HepG2 (cell line): ENCODE measurements around the gene STRBP. TPM values are rescaled to one million over a fixed set of nuclear protein-coding genes. Genes with fewer than 3 reads are reported as not detected.

ENCODE experiments used
- ATAC-seq: fragments of 200-7000 bp; cut with Tn5 transposase; 3 replicates; pipeline ENCODE4 v1.9.1; 2020; ENCODE audit warnings: mild to moderate bottlenecking, moderate library complexity
- BruUV-seq: library from RNA; stranded (reverse); fragments of 400-500 nt; replicated peaks from 2 replicates; lab custom pipeline; 2021; lab: Mats Ljungman, UMichigan
- CTCF ChIA-PET: fragments of 300-600 bp; formaldehyde crosslinking; extraction: SDS; loops from one replicate; lab custom pipeline; 2021; ENCODE audit warnings: low total read pairs, inconsistent platforms, low intra/inter-chr PET ratio; lab: Yijun Ruan, JAX
- POLR2A ChIA-PET: fragments of 350-600 bp; sonication (Branson Sonifier 250); formaldehyde crosslinking; loops from one replicate; lab custom pipeline; 2020; ENCODE audit warnings: antibody characterized with exemption, inconsistent platforms; lab: Yijun Ruan, JAX
- DNase-seq: peaks from one replicate; pipeline ENCODE4 v3.0.0-alpha.2; 2015; ENCODE audit warnings: low spot score
- FAIRE-seq: peaks from 3 replicates; lab custom pipeline; 2011; peaks lifted over from hg19 to GRCh38; lab: Jason Lieb, UNC
- H2AFZ ChIP-seq: one replicate; pipeline ENCODE4 v1.6.1; 2011; ENCODE audit warnings: low read length, inconsistent platforms
- H3K27ac ChIP-seq: fragments of 300-600 bp; 3 replicates; pipeline ENCODE4 v1.8.0; 2011; ENCODE audit warnings: mixed run types, mild to moderate bottlenecking, mixed read lengths, low read length, inconsistent platforms; ENCODE audit not compliant: insufficient read depth; ENCODE audit errors: extremely low read length
- H3K27me3 ChIP-seq, 2 experiments: fragments of 200-600 bp in 1 of 2; 2 replicates in 1 of 2; 3 replicates in 1 of 2; pipeline versions ENCODE4 v1.6.0 to v1.8.0; 2011; ENCODE audit warnings: low read length in 2 of 2, mild to moderate bottlenecking in 2 of 2, moderate library complexity in 2 of 2, inconsistent platforms in 1 of 2; ENCODE audit not compliant: insufficient read depth in 2 of 2, control insufficient read depth in 1 of 2
- H3K36me3 ChIP-seq, 2 experiments: fragments of 200-600 bp in 1 of 2; replicated peaks in 1 of 2; 2 replicates in 1 of 2; 3 replicates in 1 of 2; pipeline versions ENCODE4 v1.5.1 to v1.8.0; 2011; ENCODE audit warnings: low read length in 2 of 2, inconsistent platforms in 1 of 2; ENCODE audit not compliant: insufficient read depth in 2 of 2, control insufficient read depth in 1 of 2
- H3K4me1 ChIP-seq: 2 replicates; pipeline ENCODE4 v1.5.1; 2012; ENCODE audit warnings: low read length, inconsistent platforms; ENCODE audit not compliant: insufficient read depth
- H3K4me2 ChIP-seq: 2 replicates; pipeline ENCODE4 v1.6.0; 2011; ENCODE audit warnings: low read depth, low read length, inconsistent platforms
- H3K4me3 ChIP-seq, 3 experiments: fragments of 200-600 bp in 1 of 3; sonication (generic), shearing (Covaris generic) in 1 of 3; replicated peaks in 1 of 3; 2 replicates each; pipeline ENCODE4 v1.5.1; 2011 to 2016; ENCODE audit warnings: low read length in 3 of 3, inconsistent platforms in 2 of 3, low read depth in 2 of 3, mild to moderate bottlenecking in 2 of 3, control low read depth in 1 of 3, mixed read lengths in 1 of 3; ENCODE audit not compliant: insufficient read depth in 1 of 3
- H3K79me2 ChIP-seq: one replicate; pipeline ENCODE4 v1.6.1; 2011; ENCODE audit warnings: low read length, inconsistent platforms; ENCODE audit not compliant: insufficient read depth
- H3K9ac ChIP-seq: 2 replicates; pipeline ENCODE4 v1.6.0; 2011; ENCODE audit warnings: mild to moderate bottlenecking, low read depth, low read length, inconsistent platforms; ENCODE audit not compliant: insufficient read depth
- H3K9me3 ChIP-seq: 2 replicates; pipeline ENCODE4 v1.5.1; 2012; ENCODE audit warnings: mild to moderate bottlenecking, low read length
- H4K20me1 ChIP-seq: 2 replicates; pipeline ENCODE4 v1.6.0; 2011; ENCODE audit warnings: inconsistent platforms, mild to moderate bottlenecking, low read length, moderate library complexity; ENCODE audit not compliant: insufficient read depth
- HNRNPH1 ChIP-seq: fragments of 200-400 bp; formaldehyde crosslinking; optimal IDR thresholded peaks from 2 replicates; pipeline ENCODE3; 2017; ENCODE audit warnings: mild to moderate bottlenecking, low read depth, low read length
- NR2F6 ChIP-seq, 2 experiments: IDR thresholded peaks; 2 replicates each; pipeline ENCODE4 v1.6.1; 2016; ENCODE audit warnings: antibody characterized with exemption in 1 of 2, mild to moderate bottlenecking in 1 of 2
- PAWR ChIP-seq: sonication (generic); formaldehyde crosslinking; IDR thresholded peaks from 2 replicates; pipeline ENCODE4 v1.4.0; 2020; ENCODE audit warnings: missing genetic modification reagents, mild to moderate bottlenecking, borderline replicate concordance
- SNAI1 ChIP-seq: sonication (generic); formaldehyde crosslinking; IDR thresholded peaks from 2 replicates; pipeline ENCODE4 v1.5.0; 2020; ENCODE audit warnings: mild to moderate bottlenecking, missing genetic modification reagents, borderline replicate concordance
- SNRNP70 ChIP-seq: fragments of 200-400 bp; formaldehyde crosslinking; IDR thresholded peaks from 2 replicates; pipeline ENCODE4 v1.6.1; 2017; ENCODE audit warnings: mild to moderate bottlenecking, low read depth, low read length, moderate library complexity
- ZNF816 ChIP-seq: sonication (generic); formaldehyde crosslinking; IDR thresholded peaks from 2 replicates; pipeline ENCODE4 v1.8.0; 2022; ENCODE audit warnings: missing genetic modification reagents, mild to moderate bottlenecking, borderline replicate concordance
- WGBS: methylation state at CpG from one replicate; pipeline ENCODE4 v1.1.6; 2017; ENCODE audit warnings: low lambda C conversion rate; 5-methylcytosine and 5-hydroxymethylcytosine counted together
- in situ Hi-C: cut with HindIII; loops from 2 replicates; pipeline ENCODE4 v1.10.0; 2017; ENCODE audit warnings: low pct_unique_long_range_greater_than_20kb; ENCODE audit not compliant: extremely low pct_ligation_motif_present
- intact Hi-C: fragments of 100-400 bp; cut with micrococcal nuclease; formaldehyde crosslinking; loops from one replicate; pipeline ENCODE4 v1.10.0; 2022; ENCODE audit not compliant: unreplicated experiment
- polyA plus RNA-seq, 8 experiments: library from polyadenylated mRNA; depleted of rRNA in 3 of 8; stranded (reverse) in 7 of 8; unstranded in 1 of 8; fragments of >200 nt; fragmentation: Illumina TruSeq in 4 of 8; extraction: Trizol in 4 of 8; gene quantifications; 2 replicates each; pipeline versions ENCODE4 v1.2.1 to v1.2.3, GENCODE V29; 2011 to 2016; ENCODE audit warnings: low read depth in 4 of 8, missing spikeins in 1 of 8, mixed read lengths in 1 of 8; ENCODE audit not compliant: insufficient read depth in 1 of 8
- total RNA-seq, 5 experiments: library from RNA; depleted of rRNA; stranded (reverse); fragments of >200 nt; fragmentation: Illumina TruSeq; extraction: Trizol; gene quantifications; 2 replicates each; pipeline ENCODE4 v1.2.3, GENCODE V29; 2016; ENCODE audit warnings: low read depth in 1 of 5
- TF ChIP-seq, protein P1 (sequence below): sonication (generic); formaldehyde crosslinking; IDR thresholded peaks from 2 replicates; pipeline ENCODE4 v1.4.0; 2020; ENCODE audit warnings: missing genetic modification reagents

STRBP gene
- total and polyA plus RNA-seq, 2 of the 13 experiments (the other 11 are each of a cell fraction or from before 2014, with no cell fraction given): 14.5 to 38.5 TPM

- ChIA-PET POLR2A (no interaction called here), CTCF (no interaction called here)
- Histone ChIP-seq H3K4me1 (peaks cover 81% of the 10 kb centered on the region), H3K79me2 (no peaks in the 10 kb centered on the region), H4K20me1 (no peaks in the 10 kb centered on the region), H3K27me3 (peaks cover 0 to 9% of the 10 kb centered on the region in 2 experiments; a peak in 1 of 5 replicates), H3K27ac (peak overlapping the region; percentile 19), H3K9ac (no peak overlapping the region), H3K36me3 (no peaks in the 10 kb centered on the region), H2AFZ (no peak overlapping the region), H3K4me3 (no peak overlapping the region), H3K4me2 (no peak overlapping the region), H3K9me3 (no peaks in the 10 kb centered on the region)
- ATAC-seq (no peak), FAIRE-seq (no peak), DNase-seq (no peak)
- intact Hi-C loops (no loop called here), in situ Hi-C loops (no loop called here)
- WGBS: 80% methylated on average over 2 of the region's 2 CpGs
- TF ChIP-seq ZNF816 (0 out of 2 replicates have a peak, but pooled peaks have one; percentile 32), HNRNPH1 (no peak)
- no TSS peak for BruUV-seq
Measured at GRCh38 chr9:123315635-123316034, 47.2 kb upstream of the STRBP start.

DNA sequence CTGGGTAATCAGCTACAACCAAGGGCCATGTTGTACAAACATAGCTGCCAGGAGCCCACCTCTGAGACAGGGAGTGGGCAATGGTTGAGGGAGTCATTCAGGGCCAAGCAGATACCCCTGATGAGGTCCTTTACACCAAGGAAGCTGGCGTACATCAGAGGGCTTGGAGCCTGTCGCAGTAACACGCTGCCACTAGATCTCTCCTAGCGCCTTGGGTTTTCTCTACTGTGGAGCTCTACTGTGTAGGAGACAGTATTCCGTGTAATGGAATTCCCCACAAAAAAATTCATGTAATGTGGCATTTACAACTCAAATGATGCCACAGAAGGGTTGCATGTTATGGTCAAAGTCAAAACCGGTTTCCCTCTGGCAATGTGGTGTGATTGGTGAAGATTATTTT is 46.2 kb upstream of the STRBP start:
- in situ Hi-C loops: no loop called here
- ChIA-PET CTCF (no interaction called here), POLR2A (no interaction called here)
- DNase-seq: no peak
- peaks cover 0 to 7% of the 10 kb centered on the region in 2 experiments; a peak in 1 of 5 replicates for H3K27me3 ChIP-seq
- H3K9ac ChIP-seq: no peak overlapping the region
- H2AFZ ChIP-seq: no peak overlapping the region
- peaks cover 81% of the 10 kb centered on the region for H3K4me1 ChIP-seq
- no peaks in the 10 kb centered on the region for H4K20me1 ChIP-seq
- TF ChIP-seq NR2F6 (IDR thresholded peaks at IDR 0.05): no peak
- TF ChIP-seq NR2F6 (CRISPR knock-in tag; IDR thresholded peaks at IDR 0.05): no peak
- TF ChIP-seq SNAI1 (CRISPR knock-in tag): no peak
- TF ChIP-seq PAWR (CRISPR knock-in tag): no peak
- TF ChIP-seq SNRNP70: no peak
- TF ChIP-seq, protein P1, sequence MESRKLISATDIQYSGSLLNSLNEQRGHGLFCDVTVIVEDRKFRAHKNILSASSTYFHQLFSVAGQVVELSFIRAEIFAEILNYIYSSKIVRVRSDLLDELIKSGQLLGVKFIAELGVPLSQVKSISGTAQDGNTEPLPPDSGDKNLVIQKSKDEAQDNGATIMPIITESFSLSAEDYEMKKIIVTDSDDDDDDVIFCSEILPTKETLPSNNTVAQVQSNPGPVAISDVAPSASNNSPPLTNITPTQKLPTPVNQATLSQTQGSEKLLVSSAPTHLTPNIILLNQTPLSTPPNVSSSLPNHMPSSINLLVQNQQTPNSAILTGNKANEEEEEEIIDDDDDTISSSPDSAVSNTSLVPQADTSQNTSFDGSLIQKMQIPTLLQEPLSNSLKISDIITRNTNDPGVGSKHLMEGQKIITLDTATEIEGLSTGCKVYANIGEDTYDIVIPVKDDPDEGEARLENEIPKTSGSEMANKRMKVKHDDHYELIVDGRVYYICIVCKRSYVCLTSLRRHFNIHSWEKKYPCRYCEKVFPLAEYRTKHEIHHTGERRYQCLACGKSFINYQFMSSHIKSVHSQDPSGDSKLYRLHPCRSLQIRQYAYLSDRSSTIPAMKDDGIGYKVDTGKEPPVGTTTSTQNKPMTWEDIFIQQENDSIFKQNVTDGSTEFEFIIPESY (CRISPR knock-in tag): peak; percentile 56; the same call in 1 of the 2 replicates
- WGBS: 91% methylated on average over 5 of the region's 6 CpGs
- H3K79me2 ChIP-seq: no peaks in the 10 kb centered on the region
- H3K36me3 ChIP-seq: no peaks in the 10 kb centered on the region
- intact Hi-C loops: no loop called here
- no peak for ATAC-seq
- no peak overlapping the region for H3K4me2 ChIP-seq
- BruUV-seq: no TSS peak
- no peaks in the 10 kb centered on the region for H3K9me3 ChIP-seq
- H3K4me3 ChIP-seq: no peak overlapping the region
- no peak for FAIRE-seq
- no peak overlapping the region for H3K27ac ChIP-seq
